ENCODE measurements around the gene NRIP1.

NRIP1 gene, protein sequence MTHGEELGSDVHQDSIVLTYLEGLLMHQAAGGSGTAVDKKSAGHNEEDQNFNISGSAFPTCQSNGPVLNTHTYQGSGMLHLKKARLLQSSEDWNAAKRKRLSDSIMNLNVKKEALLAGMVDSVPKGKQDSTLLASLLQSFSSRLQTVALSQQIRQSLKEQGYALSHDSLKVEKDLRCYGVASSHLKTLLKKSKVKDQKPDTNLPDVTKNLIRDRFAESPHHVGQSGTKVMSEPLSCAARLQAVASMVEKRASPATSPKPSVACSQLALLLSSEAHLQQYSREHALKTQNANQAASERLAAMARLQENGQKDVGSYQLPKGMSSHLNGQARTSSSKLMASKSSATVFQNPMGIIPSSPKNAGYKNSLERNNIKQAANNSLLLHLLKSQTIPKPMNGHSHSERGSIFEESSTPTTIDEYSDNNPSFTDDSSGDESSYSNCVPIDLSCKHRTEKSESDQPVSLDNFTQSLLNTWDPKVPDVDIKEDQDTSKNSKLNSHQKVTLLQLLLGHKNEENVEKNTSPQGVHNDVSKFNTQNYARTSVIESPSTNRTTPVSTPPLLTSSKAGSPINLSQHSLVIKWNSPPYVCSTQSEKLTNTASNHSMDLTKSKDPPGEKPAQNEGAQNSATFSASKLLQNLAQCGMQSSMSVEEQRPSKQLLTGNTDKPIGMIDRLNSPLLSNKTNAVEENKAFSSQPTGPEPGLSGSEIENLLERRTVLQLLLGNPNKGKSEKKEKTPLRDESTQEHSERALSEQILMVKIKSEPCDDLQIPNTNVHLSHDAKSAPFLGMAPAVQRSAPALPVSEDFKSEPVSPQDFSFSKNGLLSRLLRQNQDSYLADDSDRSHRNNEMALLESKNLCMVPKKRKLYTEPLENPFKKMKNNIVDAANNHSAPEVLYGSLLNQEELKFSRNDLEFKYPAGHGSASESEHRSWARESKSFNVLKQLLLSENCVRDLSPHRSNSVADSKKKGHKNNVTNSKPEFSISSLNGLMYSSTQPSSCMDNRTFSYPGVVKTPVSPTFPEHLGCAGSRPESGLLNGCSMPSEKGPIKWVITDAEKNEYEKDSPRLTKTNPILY (N-terminal part only)

DNA sequence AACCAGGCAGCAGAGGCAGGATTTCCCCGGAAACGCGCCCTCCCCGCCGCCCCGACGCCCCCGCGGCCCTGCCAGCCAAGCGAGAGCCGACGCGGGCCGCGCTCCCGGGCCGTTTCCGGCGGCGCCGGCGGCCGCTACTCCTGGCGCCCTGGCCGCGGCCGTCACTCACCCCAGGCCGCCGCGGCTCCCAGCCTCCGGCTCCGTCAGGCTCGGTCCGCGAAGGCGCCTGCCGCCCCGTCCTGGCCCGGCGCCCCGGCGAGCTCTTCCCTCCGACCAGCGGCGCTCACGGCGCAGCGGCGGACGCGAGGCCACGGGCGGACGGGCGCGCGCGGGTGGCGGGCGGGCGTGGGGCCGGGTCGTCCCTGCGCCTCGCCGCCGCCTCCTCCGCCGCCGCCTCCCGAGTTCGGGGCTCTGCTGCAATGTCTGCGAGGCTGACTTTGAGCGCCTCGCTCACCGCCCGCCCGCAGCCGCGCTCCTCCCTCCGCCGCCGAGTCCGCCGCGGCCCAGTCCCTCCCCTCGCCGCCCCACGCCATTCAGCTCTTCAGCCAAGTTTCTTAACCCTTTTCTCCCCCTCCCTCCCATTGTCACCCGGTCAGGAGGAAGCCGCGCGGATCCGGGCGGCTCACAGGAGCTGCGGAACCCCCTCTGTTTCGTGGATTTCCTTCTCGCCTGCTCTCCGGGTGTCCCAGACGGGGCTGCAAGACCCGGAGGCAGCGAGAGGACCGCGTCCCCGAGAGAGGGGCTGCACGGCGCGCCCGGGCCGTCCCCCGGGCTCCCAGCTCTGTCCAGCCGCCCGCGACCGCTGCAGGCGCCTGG lies at the start of gene NRIP1:
Gene NRIP1, minus strand, starts transcription at position 425 of the 816 bp plus-strand sequence. CDS start 96,808 bp downstream, outside the sequence.
- Histone ChIP-seq H3K27ac (peak within 1 kb of the TSS; percentile 98), H3K4me3 (ENCODE audit: low read depth, low read length) (peak within 1 kb of the TSS; percentile 95), H3K36me3 (no peaks in the 10 kb centered on the region; the same call in 1 of the 2 replicates), H3K9me3 (ENCODE audit: severe bottlenecking) (no peaks in the 10 kb centered on the region), H3K27me3 (ENCODE audit: insufficient read depth, low read depth, severe bottlenecking) (no peaks in the 10 kb centered on the region)
- peak; percentile 90 for DNase-seq
- TF ChIP-seq, protein P1, sequence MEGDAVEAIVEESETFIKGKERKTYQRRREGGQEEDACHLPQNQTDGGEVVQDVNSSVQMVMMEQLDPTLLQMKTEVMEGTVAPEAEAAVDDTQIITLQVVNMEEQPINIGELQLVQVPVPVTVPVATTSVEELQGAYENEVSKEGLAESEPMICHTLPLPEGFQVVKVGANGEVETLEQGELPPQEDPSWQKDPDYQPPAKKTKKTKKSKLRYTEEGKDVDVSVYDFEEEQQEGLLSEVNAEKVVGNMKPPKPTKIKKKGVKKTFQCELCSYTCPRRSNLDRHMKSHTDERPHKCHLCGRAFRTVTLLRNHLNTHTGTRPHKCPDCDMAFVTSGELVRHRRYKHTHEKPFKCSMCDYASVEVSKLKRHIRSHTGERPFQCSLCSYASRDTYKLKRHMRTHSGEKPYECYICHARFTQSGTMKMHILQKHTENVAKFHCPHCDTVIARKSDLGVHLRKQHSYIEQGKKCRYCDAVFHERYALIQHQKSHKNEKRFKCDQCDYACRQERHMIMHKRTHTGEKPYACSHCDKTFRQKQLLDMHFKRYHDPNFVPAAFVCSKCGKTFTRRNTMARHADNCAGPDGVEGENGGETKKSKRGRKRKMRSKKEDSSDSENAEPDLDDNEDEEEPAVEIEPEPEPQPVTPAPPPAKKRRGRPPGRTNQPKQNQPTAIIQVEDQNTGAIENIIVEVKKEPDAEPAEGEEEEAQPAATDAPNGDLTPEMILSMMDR (IDR thresholded peaks at IDR 0.05; ENCODE audit: low read depth, low read length): no peak

DNA sequence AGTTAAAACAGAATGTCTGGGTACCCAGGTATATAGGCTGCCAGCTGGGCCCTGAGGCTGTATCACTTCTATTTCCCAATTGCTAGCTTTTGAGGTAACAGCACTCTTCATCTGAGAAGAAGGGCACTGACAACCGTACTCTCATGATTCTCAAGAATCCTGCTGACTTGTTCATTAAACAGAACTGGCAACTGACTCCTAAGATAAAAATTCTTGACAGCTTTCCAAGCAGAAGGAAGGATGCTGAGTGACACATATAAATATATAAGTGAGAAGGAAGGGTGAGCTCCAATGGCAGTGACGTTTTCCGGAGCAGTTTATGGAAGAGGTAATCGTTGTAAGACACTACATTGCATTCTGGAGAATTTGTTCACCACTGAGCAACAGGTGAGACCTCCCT lies 48.1 kb upstream of the NRIP1 start:
- Histone ChIP-seq H3K4me3 (ENCODE audit: low read depth, low read length) (no peak overlapping the region), H3K36me3 (no peaks in the 10 kb centered on the region), H3K27ac (no peak overlapping the region), H3K9me3 (ENCODE audit: severe bottlenecking) (no peaks in the 10 kb centered on the region), H3K27me3 (ENCODE audit: insufficient read depth, low read depth, severe bottlenecking) (no peaks in the 10 kb centered on the region)
- DNase-seq: no peak
- TF ChIP-seq, protein P1 (IDR thresholded peaks at IDR 0.05; ENCODE audit: low read depth, low read length): no peak

DNA sequence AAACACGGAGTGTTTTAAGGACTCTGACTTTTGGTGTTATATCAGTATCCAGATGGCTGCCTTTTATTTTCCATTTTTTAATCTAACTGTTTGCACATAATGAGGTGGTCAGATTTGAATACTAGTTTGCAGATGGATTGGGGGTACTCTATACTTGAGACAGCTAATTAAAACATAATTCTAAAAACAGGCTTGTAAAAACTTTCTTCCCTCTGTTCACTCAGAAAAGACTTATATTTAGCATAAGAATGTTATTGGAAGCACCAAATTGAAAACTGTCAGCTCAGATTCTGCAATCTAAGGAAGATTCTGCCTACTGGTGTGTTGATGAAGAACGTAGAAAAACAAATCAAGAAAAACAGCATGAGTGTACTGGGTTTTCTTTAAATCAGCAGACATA lies 44.0 kb upstream of the NRIP1 start:
- H3K4me3 ChIP-seq (ENCODE audit: low read depth, low read length): no peak overlapping the region
- no peak for DNase-seq
- H3K9me3 ChIP-seq (ENCODE audit: severe bottlenecking): no peaks in the 10 kb centered on the region
- TF ChIP-seq, protein P1 (IDR thresholded peaks at IDR 0.05; ENCODE audit: low read depth, low read length): no peak
- no peaks in the 10 kb centered on the region for H3K27me3 ChIP-seq (ENCODE audit: insufficient read depth, low read depth, severe bottlenecking)
- H3K36me3 ChIP-seq: no peaks in the 10 kb centered on the region
- H3K27ac ChIP-seq: no peak overlapping the region

DNA sequence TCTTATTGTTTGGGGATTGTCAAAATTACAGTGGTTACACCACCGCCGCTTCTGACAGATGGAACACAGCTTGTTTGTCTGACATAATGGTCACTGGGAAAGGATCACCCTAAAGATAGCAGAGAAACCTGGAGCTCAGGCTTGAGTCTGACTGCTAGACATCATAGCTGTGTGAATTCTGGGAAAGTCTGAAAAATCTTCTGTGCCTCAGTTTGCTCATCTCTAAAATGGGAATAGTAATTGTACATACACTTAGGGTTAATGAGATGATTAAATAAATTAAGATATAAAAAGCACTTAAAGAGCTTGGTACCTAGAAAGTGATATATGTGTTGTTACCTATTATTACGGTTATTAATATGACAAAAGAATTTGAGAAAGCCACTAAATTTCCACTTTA lies 39.7 kb upstream of the NRIP1 start:
- no peaks in the 10 kb centered on the region for H3K36me3 ChIP-seq
- H3K27ac ChIP-seq: no peak overlapping the region
- no peak for DNase-seq

DNA sequence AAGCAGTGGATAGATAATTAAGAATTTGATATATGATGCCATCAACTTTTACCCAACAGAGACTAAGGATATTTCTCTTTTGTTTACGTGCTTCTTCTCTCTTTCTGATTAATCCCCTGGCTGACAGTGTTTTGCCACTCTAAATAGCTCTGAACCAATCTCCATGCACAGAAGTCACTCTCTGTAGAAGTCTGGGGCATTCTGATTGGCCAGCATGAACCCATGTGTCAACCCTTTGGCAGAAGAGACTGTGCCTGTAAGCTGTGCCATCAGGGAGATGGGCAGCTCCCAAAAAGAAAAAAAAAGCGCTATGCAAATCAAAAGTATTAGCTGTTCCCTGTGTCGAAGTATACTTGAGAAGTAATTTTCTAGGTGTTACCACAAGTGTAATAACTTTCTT lies 34.1 kb upstream of the NRIP1 start:
- TF ChIP-seq, protein P1 (IDR thresholded peaks at IDR 0.05; ENCODE audit: low read depth, low read length): no peak
- H3K27ac ChIP-seq: no peak overlapping the region
- no peaks in the 10 kb centered on the region for H3K27me3 ChIP-seq (ENCODE audit: insufficient read depth, low read depth, severe bottlenecking)
- DNase-seq: no peak
- no peaks in the 10 kb centered on the region for H3K9me3 ChIP-seq (ENCODE audit: severe bottlenecking)
- no peak overlapping the region for H3K4me3 ChIP-seq (ENCODE audit: low read depth, low read length)
- H3K36me3 ChIP-seq: no peaks in the 10 kb centered on the region

More for the DNA sequence above, 39.7 kb upstream of the NRIP1 start:
- Histone ChIP-seq H3K27me3 (ENCODE audit: insufficient read depth, low read depth, severe bottlenecking) (no peaks in the 10 kb centered on the region), H3K4me3 (ENCODE audit: low read depth, low read length) (no peak overlapping the region), H3K9me3 (ENCODE audit: severe bottlenecking) (no peaks in the 10 kb centered on the region)
- TF ChIP-seq, protein P1 (IDR thresholded peaks at IDR 0.05; ENCODE audit: low read depth, low read length): no peak

All from WERI-Rb-1 (cell line).